A375 (cell line): ENCODE data around the gene ICE2. TPM values are rescaled to one million over a fixed set of nuclear protein-coding genes. Genes with fewer than 3 reads are reported as not detected.

ENCODE experiments used
- small RNA-seq: library from RNA; depleted of rRNA; stranded (forward); fragments of <200 nt; gene quantifications from one replicate; pipeline ENCODE3, GENCODE V24; 2014
- total RNA-seq: library from RNA; depleted of rRNA; stranded (reverse); fragments of >200 nt; shearing (Covaris generic); gene quantifications from 2 replicates; pipeline ENCODE4 v1.2.3, GENCODE V29; 2014; rRNA removed

The ICE2 gene, protein sequence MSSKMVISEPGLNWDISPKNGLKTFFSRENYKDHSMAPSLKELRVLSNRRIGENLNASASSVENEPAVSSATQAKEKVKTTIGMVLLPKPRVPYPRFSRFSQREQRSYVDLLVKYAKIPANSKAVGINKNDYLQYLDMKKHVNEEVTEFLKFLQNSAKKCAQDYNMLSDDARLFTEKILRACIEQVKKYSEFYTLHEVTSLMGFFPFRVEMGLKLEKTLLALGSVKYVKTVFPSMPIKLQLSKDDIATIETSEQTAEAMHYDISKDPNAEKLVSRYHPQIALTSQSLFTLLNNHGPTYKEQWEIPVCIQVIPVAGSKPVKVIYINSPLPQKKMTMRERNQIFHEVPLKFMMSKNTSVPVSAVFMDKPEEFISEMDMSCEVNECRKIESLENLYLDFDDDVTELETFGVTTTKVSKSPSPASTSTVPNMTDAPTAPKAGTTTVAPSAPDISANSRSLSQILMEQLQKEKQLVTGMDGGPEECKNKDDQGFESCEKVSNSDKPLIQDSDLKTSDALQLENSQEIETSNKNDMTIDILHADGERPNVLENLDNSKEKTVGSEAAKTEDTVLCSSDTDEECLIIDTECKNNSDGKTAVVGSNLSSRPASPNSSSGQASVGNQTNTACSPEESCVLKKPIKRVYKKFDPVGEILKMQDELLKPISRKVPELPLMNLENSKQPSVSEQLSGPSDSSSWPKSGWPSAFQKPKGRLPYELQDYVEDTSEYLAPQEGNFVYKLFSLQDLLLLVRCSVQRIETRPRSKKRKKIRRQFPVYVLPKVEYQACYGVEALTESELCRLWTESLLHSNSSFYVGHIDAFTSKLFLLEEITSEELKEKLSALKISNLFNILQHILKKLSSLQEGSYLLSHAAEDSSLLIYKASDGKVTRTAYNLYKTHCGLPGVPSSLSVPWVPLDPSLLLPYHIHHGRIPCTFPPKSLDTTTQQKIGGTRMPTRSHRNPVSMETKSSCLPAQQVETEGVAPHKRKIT
- total RNA-seq: 23.5 and 24.1 TPM in 2 replicates

DNA sequence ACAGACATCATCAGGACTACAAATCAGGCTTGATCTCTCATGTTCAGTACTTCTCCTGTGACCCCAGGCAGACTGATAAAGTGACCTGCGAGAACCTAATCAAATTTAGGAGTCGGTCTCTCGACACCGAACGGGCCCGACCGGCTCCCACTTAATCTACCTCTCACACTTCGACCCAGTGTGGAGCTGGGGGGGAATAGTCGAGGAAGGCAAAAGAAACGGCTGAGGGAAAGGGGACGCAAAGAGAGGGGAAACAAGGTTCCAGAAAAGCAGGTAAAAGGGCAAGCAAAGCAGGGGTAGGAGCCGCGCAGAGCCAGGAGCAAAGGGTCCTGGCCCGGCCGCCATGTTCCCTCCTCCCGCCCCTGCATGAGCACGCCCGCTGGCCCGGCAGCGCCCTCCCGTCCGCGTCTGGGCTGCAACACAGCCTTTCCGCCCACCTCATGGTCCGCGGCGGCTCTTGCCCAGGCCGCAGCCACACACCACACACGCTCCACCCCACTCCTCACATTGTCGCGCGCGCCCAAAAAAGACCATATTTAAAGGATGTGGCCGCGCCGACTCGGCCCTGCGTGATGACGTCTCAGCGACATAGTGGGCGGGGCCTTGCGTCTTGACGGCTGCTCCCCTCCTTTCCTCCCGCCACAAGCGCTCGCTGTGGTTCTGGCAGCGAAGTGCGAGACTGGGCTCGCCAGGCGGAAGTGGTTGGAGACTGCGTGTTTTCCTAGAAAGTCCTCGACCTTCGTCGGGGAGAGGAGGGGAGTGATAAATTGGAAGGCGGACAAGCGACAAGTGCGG lies at the start of gene ICE2:
ICE2 (minus strand) TSS at position 577 of the 795 bp plus-strand sequence. CDS start 1,165 bp downstream, outside the sequence.

DNA sequence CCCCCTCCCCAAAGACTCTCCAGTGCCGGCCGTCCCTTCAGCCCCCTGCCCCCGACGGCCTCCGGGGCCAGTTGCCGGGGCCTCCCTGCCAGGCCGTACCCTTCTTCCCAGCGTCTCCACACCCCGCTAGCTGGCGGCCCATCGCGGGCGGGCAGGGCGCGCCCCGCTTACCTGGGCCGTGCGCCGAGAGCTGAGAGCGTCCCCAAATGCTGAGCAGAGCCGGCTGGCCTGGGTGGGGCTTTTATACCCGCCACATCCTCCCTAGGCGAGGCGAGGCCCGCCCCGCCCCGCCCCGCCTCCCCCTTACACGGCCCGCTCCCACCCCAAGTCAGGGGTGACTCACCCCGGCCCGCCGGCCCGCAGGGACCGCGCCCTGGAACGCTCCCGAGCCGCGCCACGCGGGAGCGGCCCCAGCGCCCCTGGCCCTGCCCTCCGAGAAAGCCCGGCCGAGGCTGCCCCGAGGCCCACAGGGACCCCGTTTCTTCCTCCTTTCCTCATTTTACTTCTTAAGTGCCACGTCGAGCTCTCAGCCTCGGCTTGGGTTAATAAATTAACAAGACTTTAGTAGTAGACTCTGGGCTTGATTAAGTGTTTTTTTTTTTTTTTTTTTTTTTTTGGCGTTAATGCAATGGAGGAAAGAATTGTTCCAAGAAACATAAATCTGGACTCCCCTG lies 81.0 kb downstream of the ICE2 start, which contains the start of gene ANXA2:
ANXA2 (minus strand) TSS at position 215 of the 674 bp plus-strand sequence. CDS start 11,911 bp downstream, outside the sequence.

Small RNA genes lying within 50 kb of the gene (small RNA-seq; reads per million reads assigned to genes)
- gene AC087385.3: not detected

Other genes starting within 250 kb of the ICE2 start
- gene ANXA2, start 81.2 kb downstream of the ICE2 start, total RNA-seq: 1,140 and 1,194 TPM in 2 replicates